Stimulated activated naive CD8-positive, alpha-beta T cell treated with anti-CD3 and anti-CD28 coated beads, Interleukin-15, amount 100 ng/mL, for 72 hours (primary cell): ENCODE results near the gene ZFX.
A peak's percentile ranks its signal among the peaks of the same experiment; 100 is the strongest.
"Not testable (repeated sequence)": the region's sequence is repeated elsewhere in the genome, so short reads cannot be mapped to it uniquely, and the experiment has no call there.

Experiments used
- ATAC-seq: fragments of 150-1000 bp; cut with Tn5 transposase; 2 replicates; pipeline ENCODE4 v1.10.0; 2021; ENCODE audit warnings: mild to moderate bottlenecking, moderate library complexity
- DNase-seq, 2 donors: peaks; one replicate each; pipeline ENCODE4 v3.0.0; 2021 to 2022
- H3K27ac Mint-ChIP-seq, 2 donors: one replicate each; pipeline ENCODE4 v1.8.0; 2022; ENCODE audit warnings: mild to moderate bottlenecking in 2 of 2, mixed read lengths in 2 of 2, moderate library complexity in 2 of 2
- H3K27me3 Mint-ChIP-seq: one replicate; pipeline ENCODE4 v1.8.0; 2022; ENCODE audit warnings: mixed read lengths
- H3K4me1 Mint-ChIP-seq: one replicate; pipeline ENCODE4 v1.8.0; 2022; ENCODE audit warnings: mild to moderate bottlenecking, mixed read lengths
- H3K4me3 Mint-ChIP-seq, 2 donors: one replicate each; pipeline ENCODE4 v1.8.0; 2022; ENCODE audit warnings: mild to moderate bottlenecking in 2 of 2, mixed read lengths in 2 of 2, moderate library complexity in 1 of 2
- H3K9me3 Mint-ChIP-seq, 2 donors: one replicate each; pipeline ENCODE4 v1.8.0; 2022; ENCODE audit warnings: mixed read lengths in 2 of 2

ZFX gene

DNA sequence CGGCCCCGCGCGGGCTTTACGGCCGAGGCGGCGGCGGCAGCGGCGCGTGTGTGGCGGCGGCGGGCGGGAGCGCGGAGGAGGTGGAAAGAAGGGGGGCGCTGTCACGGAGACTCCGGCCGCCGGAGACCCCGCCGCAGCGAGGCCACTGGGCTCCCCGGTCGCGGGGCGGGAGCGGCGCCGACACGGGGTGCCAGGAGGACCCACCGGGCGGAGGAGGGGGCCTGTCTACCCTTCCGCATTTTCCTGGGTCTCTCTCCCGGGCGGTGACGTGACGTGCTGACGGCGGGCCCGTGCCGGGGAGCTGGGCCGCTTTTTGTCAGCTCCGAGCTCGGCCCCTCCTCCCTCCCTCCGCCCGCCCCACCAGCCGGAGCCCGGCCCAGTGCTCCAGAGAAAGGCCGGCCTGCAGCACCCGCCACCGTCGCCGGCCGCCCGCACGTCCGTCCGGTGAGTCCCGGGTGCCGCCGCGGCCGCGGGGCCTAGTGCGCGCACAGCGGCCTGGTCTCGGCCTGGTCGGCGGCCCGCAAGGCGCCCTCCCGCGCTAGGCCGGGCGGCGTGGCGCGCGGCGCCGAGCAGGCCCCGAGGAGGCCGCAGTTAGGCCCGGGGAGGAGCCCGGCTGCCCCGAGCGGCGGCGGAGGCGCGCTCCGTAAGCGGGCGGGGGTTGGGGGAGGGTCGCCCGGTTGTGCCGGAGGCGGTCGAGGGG is at the start of gene ZFX:
ZFX (plus strand) TSS at position 379 of the 700 bp plus-strand sequence. CDS start 23,014 bp downstream, outside the sequence.
- DNase-seq (peak; percentile 64 to 70), ATAC-seq (peak; percentile 68)
- Mint-ChIP-seq H3K27ac (peak within 1 kb of the TSS; percentile 97 to 98), H3K9me3 (no peaks in the 10 kb centered on the region), H3K4me1 (peaks cover 56% of the 10 kb centered on the region), H3K27me3 (no peaks in the 10 kb centered on the region), H3K4me3 (peak within 1 kb of the TSS; percentile 90 to 94)

DNA sequence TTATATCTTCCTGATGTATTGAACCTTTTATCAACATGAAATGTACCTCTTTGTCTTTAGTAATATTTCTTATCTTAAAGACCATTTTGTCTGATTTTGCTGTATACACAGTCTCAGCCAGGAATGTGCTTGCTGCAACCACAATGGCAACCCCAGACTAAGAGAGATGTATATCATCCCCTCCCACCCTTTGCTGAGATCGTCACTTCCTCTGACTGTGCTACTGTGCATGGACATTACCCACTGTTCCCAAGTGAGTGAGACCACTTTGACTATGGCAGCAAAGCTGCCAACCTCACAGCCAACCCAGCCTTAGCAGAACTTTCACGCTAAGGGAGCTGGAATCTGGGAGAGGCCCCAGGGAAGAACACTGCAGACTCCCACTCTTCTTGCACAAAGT is 48.8 kb upstream of the ZFX start:
- Mint-ChIP-seq H3K9me3 (no peaks in the 10 kb centered on the region), H3K27ac (no peak overlapping the region), H3K27me3 (no peaks in the 10 kb centered on the region), H3K4me1 (no peaks in the 10 kb centered on the region), H3K4me3 (no peak overlapping the region)
- DNase-seq, result no peak
- ATAC-seq, result no peak

DNA sequence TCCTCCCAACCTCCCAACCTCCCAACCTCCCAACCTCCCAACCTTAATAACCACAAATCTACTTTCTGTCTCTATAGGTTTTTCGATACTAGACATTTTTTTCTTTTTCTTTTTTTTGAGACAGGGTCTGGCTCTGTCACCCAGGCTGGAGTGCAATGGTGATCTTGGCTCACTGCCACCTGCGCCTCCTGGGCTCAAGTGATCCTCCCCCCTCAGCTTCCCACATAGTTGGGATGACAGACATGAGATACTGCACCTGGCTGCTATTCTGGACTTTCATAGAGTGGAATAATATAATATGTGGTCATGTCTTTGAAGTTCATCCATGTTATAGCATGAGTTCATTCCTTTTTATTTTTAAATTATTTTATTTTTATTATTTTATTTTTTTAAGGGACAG is 39.5 kb upstream of the ZFX start:
- Mint-ChIP-seq H3K4me3 (no peak overlapping the region), H3K4me1 (no peaks in the 10 kb centered on the region), H3K27ac (no peak overlapping the region), H3K27me3 (no peaks in the 10 kb centered on the region), H3K9me3 (no peaks in the 10 kb centered on the region)
- no peak for DNase-seq
- no peak for ATAC-seq

DNA sequence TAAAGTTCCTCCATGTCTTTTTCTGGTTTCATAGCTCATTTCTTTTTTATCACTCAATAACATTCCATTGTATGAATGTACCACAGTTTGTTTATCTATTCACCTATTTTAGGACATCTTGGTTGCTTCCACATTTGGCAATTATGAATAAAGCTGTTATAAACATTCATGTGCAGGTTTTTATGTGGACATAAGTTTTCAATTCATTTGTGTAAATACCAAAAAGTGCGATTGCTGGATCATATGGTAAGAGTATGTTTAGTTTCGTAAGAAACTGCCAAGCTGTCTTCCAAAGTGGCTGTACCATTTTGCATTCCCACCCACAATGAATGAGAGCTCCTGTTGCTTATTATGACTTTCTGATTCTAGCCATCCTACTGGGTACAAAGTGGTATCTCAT is 36.3 kb upstream of the ZFX start:
- no peaks in the 10 kb centered on the region for H3K4me1 Mint-ChIP-seq
- H3K27ac Mint-ChIP-seq, result no peak overlapping the region
- DNase-seq (no peak), ATAC-seq (no peak)
- no peaks in the 10 kb centered on the region for H3K9me3 Mint-ChIP-seq
- no peaks in the 10 kb centered on the region for H3K27me3 Mint-ChIP-seq
- H3K4me3 Mint-ChIP-seq, result no peak overlapping the region

DNA sequence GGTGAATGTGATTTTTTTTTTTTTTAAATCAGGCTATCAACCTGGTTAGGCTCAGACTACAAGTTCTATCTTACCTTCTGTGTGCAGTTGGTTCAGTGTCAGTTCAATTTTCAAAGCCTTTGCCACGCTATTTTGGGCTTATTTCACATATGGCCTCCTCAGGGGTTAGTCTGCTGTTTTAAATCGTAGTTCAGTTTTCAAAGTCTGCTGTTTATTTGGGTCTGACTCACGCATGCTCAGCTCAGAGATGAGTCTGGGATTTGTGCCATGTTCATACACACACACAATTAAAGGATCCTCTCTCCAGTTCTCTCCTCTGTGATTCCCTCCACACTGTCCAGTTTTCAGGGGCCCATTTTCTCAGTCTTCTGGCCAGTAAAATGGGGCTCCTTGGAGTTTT is 32.3 kb upstream of the ZFX start:
- no peaks in the 10 kb centered on the region for H3K4me1 Mint-ChIP-seq
- DNase-seq, result no peak

DNA sequence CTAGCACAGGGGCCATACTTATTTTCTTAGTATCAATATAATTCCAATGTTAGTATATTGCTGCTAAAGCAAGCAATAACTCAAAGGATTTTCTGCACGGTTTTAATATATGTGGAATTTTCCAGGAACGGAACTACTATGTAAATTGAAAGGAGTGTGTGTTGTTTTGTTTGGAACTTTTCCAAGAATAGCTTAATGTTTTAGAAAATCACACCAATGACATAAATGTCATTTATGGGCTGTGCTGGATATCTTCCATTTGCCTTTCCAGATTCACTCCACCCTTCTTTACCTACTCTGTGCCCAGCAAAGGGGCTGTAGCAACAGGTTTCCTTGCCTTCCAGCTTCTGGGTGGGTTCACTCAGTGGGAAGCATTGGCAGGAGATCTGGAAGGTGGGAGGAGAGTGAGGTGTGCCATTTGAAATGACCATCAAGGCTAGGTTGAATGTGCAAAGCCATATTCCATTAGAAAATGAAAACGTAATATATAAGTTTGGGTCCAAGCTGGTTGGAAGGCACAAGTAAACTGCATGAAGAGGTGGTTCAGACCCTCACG is 25.2 kb upstream of the ZFX start:
- no peak overlapping the region for H3K4me3 Mint-ChIP-seq
- no peak for ATAC-seq
- H3K27me3 Mint-ChIP-seq, result no peaks in the 10 kb centered on the region
- H3K9me3 Mint-ChIP-seq, result no peaks in the 10 kb centered on the region
- no peak overlapping the region for H3K27ac Mint-ChIP-seq
- no peaks in the 10 kb centered on the region for H3K4me1 Mint-ChIP-seq
- no peak for DNase-seq

More for the DNA sequence above, 32.3 kb upstream of the ZFX start:
- Mint-ChIP-seq H3K4me3 (no peak overlapping the region), H3K9me3 (no peaks in the 10 kb centered on the region), H3K27ac (no peak overlapping the region), H3K27me3 (no peaks in the 10 kb centered on the region)
- ATAC-seq, result no peak

DNA sequence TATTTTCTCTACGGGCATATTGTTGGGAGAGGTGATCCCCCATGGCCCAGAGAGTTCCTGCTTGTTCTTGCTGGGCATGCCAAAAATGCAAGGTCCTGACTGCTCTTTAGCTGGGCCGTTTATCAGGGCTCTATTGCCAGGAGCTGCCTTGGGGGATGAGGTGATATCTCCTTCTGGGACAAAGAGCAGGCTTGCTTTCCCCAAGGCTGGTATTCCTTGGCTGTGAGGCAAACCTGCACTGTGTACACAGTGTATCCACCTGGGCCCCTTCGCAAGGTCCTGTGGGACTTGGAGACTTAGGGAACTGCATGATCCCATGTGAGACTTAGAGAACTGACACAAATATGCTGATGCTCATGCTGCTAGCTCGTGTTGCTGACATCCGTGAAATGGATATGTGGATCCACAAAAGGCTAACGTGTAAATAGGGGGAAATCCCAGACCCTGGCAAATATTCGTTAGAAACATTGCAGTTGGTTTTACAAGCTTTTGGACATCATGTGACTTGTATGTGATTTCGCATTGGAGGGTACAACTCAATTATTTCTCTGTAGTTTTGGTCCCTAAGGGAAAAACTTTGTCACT is 24.4 kb upstream of the ZFX start:
- Mint-ChIP-seq H3K4me3 (no peak overlapping the region), H3K9me3 (no peaks in the 10 kb centered on the region), H3K4me1 (no peaks in the 10 kb centered on the region), H3K27me3 (no peaks in the 10 kb centered on the region), H3K27ac (no peak overlapping the region)
- no peak for ATAC-seq
- DNase-seq, result no peak

DNA sequence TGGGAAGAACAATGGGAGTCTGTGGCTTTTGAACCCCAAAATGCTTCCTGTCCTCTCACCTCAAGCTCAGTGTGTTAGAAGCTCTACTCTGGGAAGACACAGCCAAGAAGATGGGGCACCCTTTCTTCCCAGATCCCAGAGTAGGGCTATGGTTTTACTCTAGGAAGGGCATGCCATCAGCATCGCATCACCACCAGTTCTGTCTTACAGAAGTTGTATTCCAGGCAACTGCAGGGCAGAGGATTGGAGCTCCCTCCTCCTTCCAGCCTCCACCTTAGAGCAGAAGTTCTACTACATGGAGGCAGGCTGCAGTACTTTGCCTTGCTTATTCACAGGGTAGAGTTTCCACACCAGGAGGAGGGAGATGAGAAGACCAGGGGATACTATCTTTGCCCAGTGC is 18.1 kb upstream of the ZFX start:
- ATAC-seq, result no peak
- DNase-seq, result no peak
- H3K4me3 Mint-ChIP-seq, result no peak overlapping the region
- H3K27ac Mint-ChIP-seq, result no peak overlapping the region
- no peaks in the 10 kb centered on the region for H3K27me3 Mint-ChIP-seq
- no peaks in the 10 kb centered on the region for H3K9me3 Mint-ChIP-seq
- no peaks in the 10 kb centered on the region for H3K4me1 Mint-ChIP-seq

DNA sequence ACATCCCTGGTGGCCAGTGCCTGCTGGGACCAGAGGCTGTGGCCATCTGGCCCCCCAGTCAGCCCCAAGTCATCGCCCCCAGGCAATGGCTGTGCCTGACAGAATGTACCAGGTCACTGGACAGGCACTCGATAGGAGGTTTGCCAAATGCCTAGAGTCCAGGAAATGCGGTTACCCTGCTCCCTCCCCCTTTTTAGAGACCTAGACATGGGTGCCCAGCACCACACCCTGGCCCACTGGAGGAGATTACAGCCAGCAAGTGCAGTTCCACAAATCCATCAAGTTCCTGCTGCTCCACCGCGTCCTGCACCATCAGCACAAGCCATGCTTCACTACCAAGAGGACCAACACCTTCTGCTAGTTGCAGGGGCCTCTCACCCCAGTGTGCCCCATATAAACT is 16.2 kb upstream of the ZFX start:
- no peak for DNase-seq
- Mint-ChIP-seq H3K27me3 (no peaks in the 10 kb centered on the region), H3K4me3 (no peak overlapping the region), H3K4me1 (no peaks in the 10 kb centered on the region), H3K27ac (no peak overlapping the region), H3K9me3 (no peaks in the 10 kb centered on the region)
- ATAC-seq, result no peak

DNA sequence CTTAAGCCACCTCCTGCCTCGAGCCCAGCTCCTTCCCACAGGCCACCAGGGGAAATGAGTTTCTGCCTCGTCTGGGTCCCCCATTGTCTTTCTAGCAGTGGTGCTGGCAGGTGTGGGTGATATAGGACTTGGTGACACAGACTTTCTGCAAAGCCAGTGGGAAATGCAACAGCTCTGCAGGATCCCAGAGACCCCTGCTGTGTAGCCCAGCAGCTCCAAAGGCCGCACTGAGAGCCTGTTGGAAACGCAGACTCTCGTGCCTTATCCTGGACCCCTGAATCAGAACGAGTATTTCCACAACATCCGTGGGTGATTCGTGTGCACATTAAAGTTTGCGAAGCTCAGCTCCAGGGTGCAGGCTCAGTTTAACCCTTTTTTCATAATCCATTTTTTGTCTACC is 13.8 kb upstream of the ZFX start:
- not testable (repeated sequence) for H3K9me3 Mint-ChIP-seq, H3K27ac Mint-ChIP-seq, DNase-seq, H3K27me3 Mint-ChIP-seq, ATAC-seq, H3K4me3 Mint-ChIP-seq, H3K4me1 Mint-ChIP-seq

DNA sequence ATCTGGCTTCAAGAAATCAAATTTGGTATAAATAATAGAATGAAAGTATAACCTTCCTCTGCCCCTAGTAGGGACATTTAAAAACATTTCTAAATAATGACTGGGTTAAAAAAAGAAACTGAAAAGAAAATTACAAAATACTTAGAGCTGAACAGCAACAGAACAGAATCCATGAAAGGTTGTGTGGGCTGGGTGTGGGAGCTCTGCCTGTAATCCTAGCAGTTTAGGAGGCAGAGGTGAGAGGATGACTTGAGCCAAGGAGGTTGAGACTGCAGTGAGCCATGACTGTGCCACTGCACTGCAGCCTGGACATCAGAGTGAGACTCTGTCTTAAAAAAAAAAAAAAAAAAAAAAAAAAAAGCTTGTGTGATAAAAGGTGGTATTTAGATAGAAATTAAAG is 12.3 kb upstream of the ZFX start:
- ATAC-seq, result no peak
- Mint-ChIP-seq H3K9me3 (no peaks in the 10 kb centered on the region), H3K27ac (no peak overlapping the region), H3K27me3 (no peaks in the 10 kb centered on the region), H3K4me3 (no peak overlapping the region), H3K4me1 (no peaks in the 10 kb centered on the region)
- no peak for DNase-seq

DNA sequence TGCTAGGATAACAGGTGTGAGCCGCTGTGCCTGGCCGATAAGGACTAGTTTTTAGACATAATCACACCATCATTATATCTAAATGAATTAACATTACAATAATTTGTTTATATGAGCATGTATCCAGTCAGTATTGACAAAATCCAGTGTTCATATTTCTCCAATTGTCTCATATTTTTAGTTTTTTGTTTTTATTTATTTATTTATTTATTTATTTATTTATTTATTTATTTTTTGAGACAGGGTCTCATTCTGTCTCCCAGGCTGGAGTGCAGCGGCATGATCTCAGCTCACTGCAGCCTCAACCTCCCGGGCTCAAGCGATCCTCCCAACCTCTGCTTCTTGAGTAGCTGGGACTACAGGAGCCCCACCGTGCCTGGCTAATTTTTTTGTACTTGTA is 5.5 kb upstream of the ZFX start:
- ATAC-seq, H3K27ac Mint-ChIP-seq, H3K4me3 Mint-ChIP-seq, H3K9me3 Mint-ChIP-seq, H3K27me3 Mint-ChIP-seq, DNase-seq: not testable (repeated sequence)
- peaks cover 24% of the 10 kb centered on the region for H3K4me1 Mint-ChIP-seq

DNA sequence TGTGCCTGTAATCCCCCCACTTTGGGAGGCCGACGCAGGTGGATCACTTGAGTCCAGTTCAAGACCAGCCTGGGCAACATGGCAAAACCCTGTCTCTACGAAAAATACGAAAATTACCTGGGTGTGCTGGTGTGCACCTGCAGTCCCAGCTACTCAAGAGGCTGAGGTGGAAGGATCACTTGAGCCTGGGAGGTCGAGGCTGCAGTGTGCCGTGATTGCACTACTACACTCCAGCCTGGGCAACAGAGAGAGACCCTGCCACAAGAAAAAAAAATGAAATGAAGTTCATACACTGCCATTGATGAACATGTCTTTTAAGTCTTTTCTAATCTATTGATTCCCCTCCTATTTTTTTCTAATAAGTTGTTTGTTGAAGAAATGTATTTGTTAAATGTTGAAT is 5.0 kb upstream of the ZFX start:
- Mint-ChIP-seq H3K27ac (no peak overlapping the region), H3K4me1 (peaks cover 24% of the 10 kb centered on the region), H3K27me3 (no peaks in the 10 kb centered on the region), H3K9me3 (no peaks in the 10 kb centered on the region), H3K4me3 (no peak overlapping the region)
- no peak for DNase-seq
- ATAC-seq, result no peak

DNA sequence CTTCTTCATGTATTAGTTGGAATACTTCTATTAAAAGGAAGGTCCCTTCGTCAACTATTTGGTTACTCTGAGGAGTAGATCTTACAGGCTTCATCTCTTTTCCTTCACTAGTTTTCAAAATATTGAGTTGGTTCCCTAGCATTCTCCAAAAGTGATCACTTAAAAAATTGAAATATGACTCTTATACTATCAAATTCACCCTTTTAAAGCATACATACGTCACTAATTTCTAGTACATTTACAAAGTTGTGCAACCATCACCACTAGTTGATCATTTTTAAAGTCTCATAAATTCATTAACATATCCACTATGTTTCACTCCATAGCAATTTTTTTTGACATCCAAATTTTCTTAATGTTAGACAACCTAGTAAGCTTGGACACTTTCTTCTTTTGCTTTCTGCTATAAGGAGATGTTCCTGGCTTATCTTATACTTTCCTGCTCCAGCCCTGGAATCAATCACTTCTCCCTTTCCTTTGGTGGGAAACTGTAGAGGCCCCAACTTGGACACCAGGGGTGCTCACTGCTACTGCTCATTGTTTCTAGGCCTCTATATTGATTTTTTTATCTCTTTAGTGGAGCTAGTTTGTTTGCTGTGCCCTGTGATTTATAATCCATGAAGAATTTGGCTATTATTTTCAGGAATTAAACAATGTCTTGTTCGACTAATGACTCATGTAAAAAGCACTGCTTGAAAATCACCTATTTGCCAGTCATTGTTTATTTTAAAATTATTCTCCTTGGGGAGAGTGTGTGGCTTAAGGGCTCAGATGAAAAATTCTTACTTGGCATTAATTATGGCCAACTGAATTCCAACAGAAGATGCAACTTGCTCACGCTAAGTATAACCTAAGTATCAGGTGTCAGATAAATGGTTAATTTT is 4.0 kb upstream of the ZFX start:
- Mint-ChIP-seq H3K4me1 (peaks cover 24% of the 10 kb centered on the region), H3K4me3 (no peak overlapping the region), H3K27me3 (no peaks in the 10 kb centered on the region), H3K27ac (peak overlapping the region in 1 of 2 donors; percentile 13), H3K9me3 (no peaks in the 10 kb centered on the region)
- ATAC-seq (no peak), DNase-seq (no peak)

DNA sequence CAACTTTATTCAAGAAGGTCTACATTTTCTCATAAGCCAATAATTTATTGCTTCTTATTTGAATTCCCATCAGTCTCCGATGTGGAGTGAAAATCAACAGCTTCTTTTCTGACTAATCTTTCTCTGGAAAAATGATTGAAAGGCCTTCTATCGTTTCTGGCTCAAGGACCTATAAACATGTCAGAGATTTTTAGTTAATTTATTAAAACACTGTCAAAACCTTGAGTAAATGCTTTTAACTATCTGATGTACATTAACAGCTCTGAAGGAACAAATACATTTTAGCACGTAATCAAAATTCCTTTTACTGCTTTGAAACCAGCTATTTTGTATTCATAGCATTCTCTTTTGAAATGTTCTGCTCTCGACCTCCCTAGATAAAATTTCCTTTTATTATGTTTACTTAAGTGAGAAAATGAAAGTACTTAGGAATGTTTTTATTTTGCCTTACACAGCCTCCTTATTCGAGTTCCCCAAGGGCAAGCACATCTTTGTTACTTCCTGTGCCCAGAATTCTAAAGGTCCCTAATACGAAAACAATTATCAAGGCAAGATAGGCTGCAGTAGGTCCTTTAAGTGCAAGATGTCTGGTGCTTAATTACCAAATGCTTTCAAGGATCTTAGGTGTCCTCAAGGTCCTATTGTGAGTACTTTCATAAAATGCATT is 3.1 kb upstream of the ZFX start:
- H3K4me3 Mint-ChIP-seq, result peak overlapping the region; percentile 45 to 72
- peak overlapping the region in 1 of 2 donors; percentile 13 for H3K27ac Mint-ChIP-seq
- ATAC-seq (no peak), DNase-seq (no peak)
- H3K9me3 Mint-ChIP-seq, result no peaks in the 10 kb centered on the region
- peaks cover 30% of the 10 kb centered on the region for H3K4me1 Mint-ChIP-seq
- no peaks in the 10 kb centered on the region for H3K27me3 Mint-ChIP-seq
